K562 (cell line): ENCODE results near the gene KRTAP16-1. TPM values are rescaled to one million over a fixed set of nuclear protein-coding genes. Genes with fewer than 3 reads are reported as not detected.

Experiments
- ATAC-seq: fragments of 200-7000 bp; cut with Tn5 transposase; 3 replicates; pipeline ENCODE4 v1.9.1; 2020; ENCODE audit warnings: moderate library complexity
- BruUV-seq: library from RNA; stranded (reverse); fragments of 400-500 nt; replicated peaks from 2 replicates; lab custom pipeline; 2021; lab: Mats Ljungman, UMichigan
- CTCF ChIA-PET: fragments of 300-600 bp; formaldehyde crosslinking; extraction: SDS; loops from one replicate; lab custom pipeline; 2021; ENCODE audit warnings: low intra/inter-chr PET ratio; lab: Yijun Ruan, JAX
- POLR2A ChIA-PET: fragments of 300-600, 350-650 bp; sonication (Branson Sonifier 250); formaldehyde crosslinking; extraction: SDS; loops from one replicate; lab custom pipeline; 2021; ENCODE audit warnings: antibody characterized with exemption, inconsistent platforms; lab: Yijun Ruan, JAX
- DNase-seq, 4 experiments: peaks; one replicate each; pipeline versions ENCODE4 v3.0.0 to v3.0.0-alpha.2; 2011 to 2018; ENCODE audit warnings: low spot score in 3 of 4, mixed read lengths in 3 of 4; ENCODE audit errors: extremely low read depth in 1 of 4
- FAIRE-seq: peaks from 2 replicates; lab custom pipeline; 2011; peaks lifted over from hg19 to GRCh38; lab: Jason Lieb, UNC
- H2AFZ ChIP-seq: 2 replicates; pipeline ENCODE4 v1.6.0; 2011; ENCODE audit warnings: low read depth, low read length, control low read depth, inconsistent platforms
- H3K27ac ChIP-seq: fragments of 200-600 bp; 3 replicates; pipeline ENCODE4 v1.8.0; 2011; ENCODE audit warnings: low read depth, mild to moderate bottlenecking, control low read depth, inconsistent platforms, low read length, moderate library complexity, mixed read lengths; ENCODE audit errors: extremely low read depth
- H3K27me3 ChIP-seq, 2 experiments: fragments of 300-600 bp in 1 of 2; 2 replicates in 1 of 2; 3 replicates in 1 of 2; pipeline versions ENCODE4 v1.6.0 to v1.8.0; 2011; ENCODE audit warnings: inconsistent platforms in 2 of 2, low read length in 2 of 2, mild to moderate bottlenecking in 1 of 2, mixed read lengths in 1 of 2, moderate library complexity in 1 of 2; ENCODE audit not compliant: control insufficient read depth in 2 of 2, insufficient read depth in 2 of 2
- H3K36me3 ChIP-seq: fragments of 300-600 bp; 3 replicates; pipeline ENCODE4 v1.8.0; 2011; ENCODE audit warnings: mild to moderate bottlenecking, low read length, inconsistent platforms; ENCODE audit not compliant: control insufficient read depth, insufficient read depth
- H3K4me1 ChIP-seq, 2 experiments: fragments of 200-600 bp in 1 of 2; replicated peaks in 1 of 2; 2 replicates in 1 of 2; 3 replicates in 1 of 2; pipeline versions ENCODE4 v1.5.1 to v1.8.0; 2011; ENCODE audit warnings: inconsistent platforms in 2 of 2, low read length in 2 of 2, mild to moderate bottlenecking in 1 of 2, mixed read lengths in 1 of 2, moderate library complexity in 1 of 2; ENCODE audit not compliant: control insufficient read depth in 2 of 2, insufficient read depth in 2 of 2
- H3K4me2 ChIP-seq: 2 replicates; pipeline ENCODE4 v1.6.1; 2011; ENCODE audit warnings: low read length, control low read depth, inconsistent platforms, mixed read lengths; ENCODE audit not compliant: insufficient read depth
- H3K4me3 ChIP-seq: fragments of 200-600 bp; sonication (generic), shearing (Covaris generic); 2 replicates; pipeline ENCODE4 v1.5.1; 2016; ENCODE audit warnings: control low read depth, inconsistent platforms
- H3K79me2 ChIP-seq: fragments of 200-600 bp; 3 replicates; pipeline ENCODE4 v1.8.0; 2011; ENCODE audit warnings: low read length, inconsistent platforms; ENCODE audit not compliant: control insufficient read depth, insufficient read depth
- H3K9ac ChIP-seq, 2 experiments: 2 replicates each; pipeline versions ENCODE4 v1.6.0 to v1.6.1; 2011; ENCODE audit warnings: low read depth in 2 of 2, low read length in 2 of 2, control low read depth in 1 of 2, inconsistent platforms in 1 of 2, mild to moderate bottlenecking in 1 of 2, mixed read lengths in 1 of 2; ENCODE audit not compliant: insufficient read depth in 1 of 2
- H3K9me1 ChIP-seq: one replicate; pipeline ENCODE4 v1.6.0; 2011; ENCODE audit warnings: inconsistent platforms, mild to moderate bottlenecking, low read length, moderate library complexity; ENCODE audit not compliant: control insufficient read depth, insufficient read depth
- H3K9me3 ChIP-seq: replicated peaks from 2 replicates; pipeline ENCODE4 v1.5.1; 2011; ENCODE audit warnings: low read depth, low read length, inconsistent platforms; ENCODE audit not compliant: control insufficient read depth, insufficient read depth
- H4K20me1 ChIP-seq: replicated peaks from 2 replicates; pipeline ENCODE4 v1.6.1; 2011; ENCODE audit warnings: low read length, inconsistent platforms, mixed read lengths; ENCODE audit not compliant: control insufficient read depth, insufficient read depth
- BCOR ChIP-seq: fragments of 450-650 bp; IDR thresholded peaks from 2 replicates; pipeline ENCODE4 v1.6.1; 2016
- BHLHE40 ChIP-seq: IDR thresholded peaks from 2 replicates; pipeline ENCODE4 v1.6.1; 2011; ENCODE audit warnings: low read length, improper control_type of control experiment
- CHD1 ChIP-seq: fragments of 200-600 bp; sonication (generic); IDR thresholded peaks from one replicate; pipeline ENCODE4 v1.6.1; 2012; ENCODE audit warnings: mild to moderate bottlenecking, moderate library complexity, low read length, inconsistent platforms
- E2F3 ChIP-seq: fragments of 250-450 bp; sonication (Bioruptor Pico); IDR thresholded peaks from 2 replicates; pipeline ENCODE4 v1.4.0; 2020; ENCODE audit warnings: mild to moderate bottlenecking
- ESRRB ChIP-seq: fragments of 250-450 bp; sonication (Bioruptor Pico); IDR thresholded peaks from 2 replicates; pipeline ENCODE4 v1.5.0; 2020; ENCODE audit warnings: mild to moderate bottlenecking, moderate library complexity, borderline replicate concordance
- ETS1 ChIP-seq: conservative IDR thresholded peaks from 2 replicates; pipeline ENCODE4 v1.6.1; 2011; ENCODE audit warnings: low read depth, mild to moderate bottlenecking, low read length; ENCODE audit not compliant: control insufficient read depth
- HDAC2 ChIP-seq: fragments of 450-650 bp; IDR thresholded peaks from 2 replicates; pipeline ENCODE4 v1.6.1; 2016; ENCODE audit warnings: mild to moderate bottlenecking
- HSF4 ChIP-seq: fragments of 250-450 bp; sonication (Bioruptor Pico); IDR thresholded peaks from 2 replicates; pipeline ENCODE4 v2.1.2; 2022; ENCODE audit warnings: mild to moderate bottlenecking, moderate library complexity, borderline replicate concordance
- KHSRP ChIP-seq: fragments of 450-650 bp; IDR thresholded peaks from 2 replicates; pipeline ENCODE4 v1.6.1; 2017
- MED1 ChIP-seq: sonication (generic); formaldehyde crosslinking; IDR thresholded peaks from 2 replicates; pipeline ENCODE4 v1.8.1; 2023; ENCODE audit warnings: missing genetic modification reagents, borderline replicate concordance
- MYC ChIP-seq, 2 experiments: fragments of 250-450 bp in 1 of 2; sonication (Bioruptor Pico) in 1 of 2; IDR thresholded peaks; 2 replicates each; pipeline versions ENCODE4 v1.5.1 to v1.6.1; 2012 to 2021; ENCODE audit warnings: low read depth in 2 of 2, borderline replicate concordance in 1 of 2, improper control_type of control experiment in 1 of 2, low read length in 1 of 2, mild to moderate bottlenecking in 1 of 2, moderate library complexity in 1 of 2
- PHF21A ChIP-seq: fragments of 450-650 bp; IDR thresholded peaks from 2 replicates; pipeline ENCODE4 v1.6.1; 2017; ENCODE audit warnings: low read depth, borderline replicate concordance
- RBM17 ChIP-seq: fragments of 200-400 bp; formaldehyde crosslinking; IDR thresholded peaks from 2 replicates; pipeline ENCODE4 v1.6.1; 2017; ENCODE audit warnings: low read depth, mild to moderate bottlenecking, low read length, borderline replicate concordance
- THAP7 ChIP-seq: fragments of 250-450 bp; sonication (Bioruptor Pico); IDR thresholded peaks from 2 replicates; pipeline ENCODE4 v1.5.0; 2021
- ZNF143 ChIP-seq: sonication (generic); formaldehyde crosslinking; IDR thresholded peaks from 2 replicates; pipeline ENCODE4 v1.9.0; 2022; ENCODE audit warnings: mild to moderate bottlenecking, missing genetic modification reagents
- ZNF449 ChIP-seq: fragments of 250-450 bp; sonication (Bioruptor Pico); IDR thresholded peaks from 2 replicates; pipeline ENCODE4 v1.8.0; 2022; ENCODE audit warnings: moderate library complexity, mild to moderate bottlenecking, inconsistent platforms
- ZNF512 ChIP-seq: IDR thresholded peaks from 2 replicates; pipeline ENCODE4 v1.6.1; 2016; ENCODE audit warnings: missing genetic modification characterization, missing compliant biosample characterization
- ZNF561 ChIP-seq: fragments of 450-650 bp; formaldehyde crosslinking; conservative IDR thresholded peaks from 2 replicates; pipeline ENCODE4 v1.4.0; 2020; ENCODE audit warnings: mild to moderate bottlenecking, moderate library complexity
- ZNF584 ChIP-seq: fragments of 200-800 bp; sonication (Bioruptor generic); IDR thresholded peaks from 2 replicates; pipeline ENCODE4 v1.6.1; 2016; ENCODE audit warnings: low read depth, mild to moderate bottlenecking, missing genetic modification characterization, missing compliant biosample characterization
- ZNF766 ChIP-seq: fragments of 200-800 bp; sonication (Bioruptor generic); conservative IDR thresholded peaks from 2 replicates; pipeline ENCODE4 v1.6.1; 2016; ENCODE audit warnings: missing genetic modification characterization, missing compliant biosample characterization
- WGBS: fragments of 100-300 bp; shearing (Covaris generic); methylation state at CpG from one replicate; pipeline ENCODE4 v1.1.6; 2016; ENCODE audit warnings: low coverage, mixed read lengths; ENCODE audit not compliant: insufficient coverage; ENCODE audit errors: missing lambda C conversion rate; 5-methylcytosine and 5-hydroxymethylcytosine counted together
- in situ Hi-C: fragments of 300-500 bp; cut with MboI; formaldehyde crosslinking; loops from 4 replicates; pipeline ENCODE4 v1.15.0; 2018; ENCODE audit warnings: inconsistent platforms, mixed read lengths
- intact Hi-C: fragments of 100-400 bp; cut with micrococcal nuclease; formaldehyde crosslinking; loops from 2 replicates; pipeline ENCODE4 v1.14.2; 2022
- polyA plus RNA-seq, 8 experiments: library from polyadenylated mRNA; depleted of rRNA in 4 of 8; stranded (reverse) in 5 of 8; unstranded in 3 of 8; fragments of >200 nt; fragmentation: Nextera tagmentation in 2 of 8; fragmentation: Illumina TruSeq in 1 of 8; extraction: Ambion mirVana in 2 of 8; extraction: Trizol in 1 of 8; gene quantifications; 2 replicates each; pipeline versions ENCODE4 v1.2.1 to v1.2.3, GENCODE V29; 2011 to 2014; ENCODE audit warnings: inconsistent platforms in 1 of 8, missing spikeins in 1 of 8
- total RNA-seq, 7 experiments: library from RNA; depleted of rRNA in 6 of 7; stranded (reverse); fragments of >200 nt in 6 of 7; fragmentation: Illumina TruSeq in 2 of 7; extraction: Trizol in 2 of 7; gene quantifications; 2 replicates each; pipeline versions ENCODE4 v1.2.1 to v1.2.3, GENCODE V29; 2011 to 2021; ENCODE audit warnings: low replicate concordance in 1 of 7

Gene KRTAP16-1
- total and polyA plus RNA-seq, 9 of the 15 experiments (the other 6 are each of a cell fraction or from before 2014, with no cell fraction given), result not detected

DNA sequence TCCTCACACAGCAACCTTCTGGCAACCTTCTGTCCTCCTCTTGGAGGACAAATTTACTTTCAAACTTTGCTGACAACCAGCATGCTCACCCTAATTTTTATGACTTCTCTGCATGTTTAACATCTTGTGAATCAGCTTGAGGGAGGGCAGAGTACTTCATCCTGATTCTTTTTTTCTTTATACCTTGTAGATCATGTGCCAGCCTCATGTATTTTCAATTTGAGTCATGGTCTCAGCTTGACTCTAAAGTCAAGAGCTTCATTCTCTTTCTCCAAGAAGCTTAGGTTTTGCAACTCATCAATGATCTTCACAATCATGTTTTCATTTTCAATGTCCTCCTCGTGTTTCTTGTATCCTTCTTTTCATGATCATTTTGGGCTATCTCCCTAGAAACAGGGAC lies 37.3 kb downstream of the KRTAP16-1 start:
- Histone ChIP-seq H4K20me1 (no peaks in the 10 kb centered on the region), H2AFZ (no peak overlapping the region), H3K4me2 (no peak overlapping the region), H3K79me2 (no peaks in the 10 kb centered on the region), H3K9ac (no peak overlapping the region), H3K9me3 (no peaks in the 10 kb centered on the region), H3K4me1 (no peaks in the 10 kb centered on the region), H3K27ac (no peak overlapping the region), H3K36me3 (no peaks in the 10 kb centered on the region), H3K4me3 (no peak overlapping the region), H3K9me1 (no peaks in the 10 kb centered on the region), H3K27me3 (no peaks in the 10 kb centered on the region; a peak in 1 of 5 replicates)
- ChIA-PET CTCF (no interaction called here), POLR2A (no interaction called here)
- BruUV-seq, result no TSS peak
- FAIRE-seq (no peak), ATAC-seq (no peak), DNase-seq (no peak)
- in situ Hi-C loops, result no loop called here
- TF ChIP-seq HSF4 (CRISPR knock-in tag), result no peak
- TF ChIP-seq ZNF512 (tag), result no peak
- TF ChIP-seq ZNF584 (CRISPR knock-in tag), result no peak
- no peak for TF ChIP-seq CHD1
- TF ChIP-seq KHSRP, result no peak
- no peak for TF ChIP-seq PHF21A
- no peak for TF ChIP-seq BCOR
- TF ChIP-seq ZNF449 (CRISPR knock-in tag), result no peak
- no peak for TF ChIP-seq ESRRB (CRISPR knock-in tag)
- no peak for TF ChIP-seq RBM17
- no peak for TF ChIP-seq E2F3 (CRISPR knock-in tag)
- no peak for TF ChIP-seq HDAC2
- TF ChIP-seq ETS1, result no peak
- no peak for TF ChIP-seq BHLHE40
- TF ChIP-seq MYC (IDR thresholded peaks at IDR 0.05; ENCODE audit: low read depth, low read length), result no peak
- no peak for TF ChIP-seq MYC (CRISPR knock-in tag; IDR thresholded peaks at IDR 0.05; ENCODE audit: borderline replicate concordance, low read depth)
- TF ChIP-seq ZNF143 (CRISPR knock-in tag), result no peak
- no peak for TF ChIP-seq THAP7 (CRISPR knock-in tag)
- no peak for TF ChIP-seq ZNF561
- TF ChIP-seq MED1 (CRISPR knock-in tag), result no peak
- TF ChIP-seq ZNF766 (CRISPR knock-in tag), result no peak
- WGBS, result no CpG with 5 or more reads among the region's 1 CpG
- intact Hi-C loops, result no loop called here
